HG02571 (cell line): ENCODE results near the gene GIMD1.
"Not testable (repeated sequence)": the region's sequence is repeated elsewhere in the genome, so short reads cannot be mapped to it uniquely, and the experiment has no call there.

Source experiments
- ATAC-seq: cut with Tn5 transposase; IDR thresholded peaks from one replicate; pipeline ENCODE4 v1.9.1; 2021; ENCODE audit warnings: mild to moderate bottlenecking, moderate library complexity; ENCODE audit not compliant: unreplicated experiment

Gene GIMD1

DNA sequence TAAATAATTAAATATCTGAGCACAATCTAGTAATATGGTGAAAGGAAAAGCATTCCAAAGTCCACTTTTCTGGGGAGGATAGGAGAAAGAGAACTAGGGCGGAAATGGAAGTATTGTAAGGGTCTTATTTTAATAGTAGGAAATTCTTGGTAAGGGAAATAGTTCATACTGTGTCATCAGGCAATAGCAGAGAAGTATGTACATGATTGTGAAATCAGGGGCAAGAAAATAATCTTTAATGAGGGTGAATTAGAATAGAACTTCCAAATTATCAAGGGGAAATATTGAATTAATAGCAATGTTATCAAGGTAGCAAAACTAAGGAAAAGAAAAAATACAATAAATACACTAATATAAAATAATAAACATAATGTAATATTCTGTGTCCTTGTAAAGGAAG, 14.8 kb downstream of the GIMD1 start:
- ATAC-seq: no peak

DNA sequence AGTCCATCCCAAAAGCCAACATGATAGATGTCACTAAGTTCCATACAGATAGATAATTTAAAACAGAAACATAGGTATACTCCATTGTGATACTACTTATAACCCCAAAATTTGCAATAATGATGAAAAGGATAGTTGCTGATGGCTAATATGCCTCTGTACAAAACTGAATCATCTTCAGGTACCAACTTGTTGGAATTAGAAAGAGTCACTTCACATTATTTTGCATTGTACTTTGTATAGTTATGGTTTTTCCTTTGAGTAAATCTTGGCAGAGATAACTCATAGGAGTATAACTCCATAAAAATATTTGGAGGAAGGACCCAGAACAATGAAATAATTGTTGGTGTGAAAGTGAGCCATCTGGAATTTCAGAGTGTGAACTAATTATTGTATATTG, 17.6 kb downstream of the GIMD1 start:
- ATAC-seq: no peak

GRCh38 chr4:106347167-106347566, 21.4 kb downstream of the GIMD1 start:
- ATAC-seq: no peak

- no peak for ATAC-seq
These were observed 24.0 kb downstream of the GIMD1 start for GRCh38 chr4:106344647-106344970.

GRCh38 chr4:106343865-106344646, 24.5 kb downstream of the GIMD1 start:
- ATAC-seq: no peak

DNA sequence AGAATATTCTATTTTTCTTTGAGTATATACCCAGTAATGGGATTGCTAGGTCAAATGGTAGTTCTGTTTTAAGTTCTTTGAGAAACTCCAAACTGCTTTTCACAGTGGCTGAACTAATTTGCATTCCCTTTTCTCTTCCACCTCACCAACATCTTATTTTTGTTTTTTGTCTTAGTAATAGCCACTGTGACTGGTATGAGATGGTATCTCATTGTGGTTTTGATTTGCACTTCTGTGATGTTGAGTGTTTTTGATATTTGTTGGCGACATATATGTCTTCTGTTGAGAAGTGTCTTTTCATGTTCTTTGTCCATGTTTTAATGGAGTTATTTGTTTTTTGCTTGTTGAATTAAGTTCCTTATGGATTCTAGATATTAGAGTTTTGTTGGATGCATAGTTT, 27.8 kb downstream of the GIMD1 start:
- no peak for ATAC-seq

GRCh38 chr4:106339431-106339830, 29.1 kb downstream of the GIMD1 start:
- ATAC-seq: no peak

DNA sequence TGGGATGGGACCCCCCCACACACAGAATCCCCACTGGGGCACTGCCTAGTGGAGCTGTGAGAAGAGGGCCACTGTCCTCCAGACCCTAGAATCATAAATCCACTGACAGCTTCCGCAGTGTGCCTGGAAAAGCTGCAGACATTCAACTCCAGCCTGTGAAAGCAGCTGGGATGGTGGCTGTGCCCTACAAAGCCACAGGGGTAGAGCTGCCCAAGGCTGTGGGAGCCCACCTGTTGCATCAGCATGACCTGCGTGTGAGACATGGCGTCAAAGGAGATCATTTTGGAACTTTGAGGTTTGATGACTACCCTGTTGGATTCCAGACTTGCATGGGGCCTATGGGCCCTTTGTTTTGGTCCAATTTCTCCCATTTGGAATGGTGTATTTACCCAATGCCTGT, 29.9 kb downstream of the GIMD1 start:
- ATAC-seq: no peak

DNA sequence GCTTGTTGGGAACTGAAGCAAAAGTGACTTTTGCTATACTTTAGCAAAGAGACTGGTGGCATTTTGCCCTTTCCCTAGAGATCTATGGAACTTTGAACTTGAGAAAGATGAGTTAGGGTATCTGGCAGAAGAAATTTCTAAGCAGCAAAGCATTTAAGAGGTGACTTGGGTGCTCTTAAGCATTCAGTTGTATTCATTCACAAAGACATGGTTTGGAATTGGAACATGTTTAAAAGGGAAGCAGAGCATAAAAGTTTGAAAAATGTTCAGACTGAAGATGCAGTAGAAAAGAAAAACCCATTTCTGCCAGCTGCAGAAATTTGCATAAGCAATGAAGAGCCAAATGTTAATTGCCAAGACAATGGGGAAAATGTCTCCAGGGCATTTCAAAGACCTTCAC, 30.7 kb downstream of the GIMD1 start:
- ATAC-seq: no peak

DNA sequence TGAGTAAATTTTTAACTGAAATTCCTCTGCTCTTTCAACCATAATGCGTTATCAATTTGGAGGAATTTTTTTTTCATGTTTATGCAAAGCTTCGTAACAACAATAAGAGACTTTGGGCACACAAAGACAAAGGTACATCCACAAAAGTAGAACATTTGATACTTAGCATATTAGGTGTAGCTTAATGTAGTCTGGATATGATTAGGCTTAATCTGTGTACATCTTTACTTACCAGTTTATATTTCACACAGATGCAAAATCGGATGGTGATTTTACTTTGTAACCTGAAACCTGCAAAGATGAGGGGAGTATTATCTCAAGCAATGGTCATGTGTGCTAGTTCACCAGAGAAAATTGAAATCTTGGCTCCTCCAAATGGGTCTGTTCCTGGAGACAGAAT, 32.0 kb downstream of the GIMD1 start:
- no peak for ATAC-seq

GRCh38 chr4:106334741-106335470, 33.7 kb downstream of the GIMD1 start:
- no peak for ATAC-seq

DNA sequence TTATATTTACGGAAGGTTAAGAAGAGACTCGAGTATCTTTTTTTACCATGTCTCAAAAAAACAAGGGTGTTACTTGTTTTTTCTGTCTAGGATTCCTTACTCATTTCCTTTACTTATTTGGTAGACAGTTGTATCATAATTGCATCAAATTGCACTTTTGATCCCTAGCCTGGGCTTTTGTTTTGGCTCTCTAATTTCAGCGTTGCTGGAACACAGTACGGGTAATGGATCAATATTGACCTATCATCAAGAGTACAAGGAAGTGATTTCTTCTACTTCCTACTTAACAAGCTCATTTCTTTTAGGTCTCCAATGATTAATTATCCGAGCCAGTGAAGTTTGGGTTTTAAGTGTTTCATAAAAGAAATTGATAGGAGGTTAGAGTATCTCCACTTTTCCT, 35.4 kb downstream of the GIMD1 start:
- no peak for ATAC-seq

DNA sequence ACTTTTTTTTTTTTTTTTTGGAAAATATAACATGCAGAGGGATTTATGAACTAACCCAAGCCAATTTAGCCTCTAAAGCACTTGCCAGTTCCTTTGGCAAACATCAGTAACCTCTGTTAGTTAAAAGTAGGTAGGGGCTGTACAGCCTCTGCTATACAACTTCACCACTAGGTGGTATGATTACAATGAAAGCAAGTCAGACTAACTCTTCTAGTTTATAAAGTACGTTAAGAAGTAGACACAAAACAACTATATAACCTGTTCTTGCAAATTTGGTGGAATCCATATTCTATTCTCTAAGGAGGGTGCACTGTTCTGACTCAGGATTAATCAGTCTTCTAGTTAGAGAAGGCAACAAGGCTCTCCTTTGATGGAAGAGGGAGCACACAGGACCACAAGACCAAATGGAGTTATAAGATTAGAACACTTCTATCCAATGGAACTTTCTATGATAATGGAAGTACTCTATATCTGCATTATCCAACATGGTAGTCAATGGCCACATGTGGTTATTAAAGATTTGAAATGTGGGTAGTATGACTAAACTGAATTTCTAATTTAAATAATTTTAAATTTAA, 39.4 kb downstream of the GIMD1 start:
- peak; percentile 81 for ATAC-seq

- no peak for ATAC-seq
These were observed 42.8 kb downstream of the GIMD1 start for GRCh38 chr4:106325800-106326199.

GRCh38 chr4:106323119-106323518, 45.5 kb downstream of the GIMD1 start:
- ATAC-seq: no peak

DNA sequence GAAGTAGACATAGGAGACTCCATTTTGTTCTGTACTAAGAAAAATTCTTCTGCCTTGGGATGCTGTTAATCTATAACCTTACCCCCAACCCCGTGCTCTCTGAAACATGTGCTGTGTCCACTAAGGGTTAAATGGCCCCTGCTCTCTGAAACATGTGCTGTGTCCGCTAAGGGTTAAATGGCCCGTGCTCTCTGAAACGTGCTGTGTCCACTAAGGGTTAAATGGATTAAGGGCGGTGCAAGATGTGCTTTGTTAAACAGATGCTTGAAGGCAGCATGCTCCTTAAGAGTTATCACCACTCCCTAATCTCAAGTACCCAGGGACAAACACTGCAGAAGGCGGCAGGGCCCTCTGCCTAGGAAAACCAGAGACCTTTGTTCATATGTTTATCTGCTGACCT, 46.8 kb downstream of the GIMD1 start:
- not testable (repeated sequence) for ATAC-seq

- not testable (repeated sequence) for ATAC-seq
These were observed 47.4 kb downstream of the GIMD1 start for GRCh38 chr4:106321168-106321567.

- ATAC-seq: no peak
These were observed 48.3 kb downstream of the GIMD1 start for GRCh38 chr4:106320235-106320634.

- ATAC-seq: no peak
These were observed 50.1 kb downstream of the GIMD1 start for GRCh38 chr4:106318511-106318910.

- no peak for ATAC-seq
These were observed 50.8 kb downstream of the GIMD1 start for GRCh38 chr4:106317815-106318214.

DNA sequence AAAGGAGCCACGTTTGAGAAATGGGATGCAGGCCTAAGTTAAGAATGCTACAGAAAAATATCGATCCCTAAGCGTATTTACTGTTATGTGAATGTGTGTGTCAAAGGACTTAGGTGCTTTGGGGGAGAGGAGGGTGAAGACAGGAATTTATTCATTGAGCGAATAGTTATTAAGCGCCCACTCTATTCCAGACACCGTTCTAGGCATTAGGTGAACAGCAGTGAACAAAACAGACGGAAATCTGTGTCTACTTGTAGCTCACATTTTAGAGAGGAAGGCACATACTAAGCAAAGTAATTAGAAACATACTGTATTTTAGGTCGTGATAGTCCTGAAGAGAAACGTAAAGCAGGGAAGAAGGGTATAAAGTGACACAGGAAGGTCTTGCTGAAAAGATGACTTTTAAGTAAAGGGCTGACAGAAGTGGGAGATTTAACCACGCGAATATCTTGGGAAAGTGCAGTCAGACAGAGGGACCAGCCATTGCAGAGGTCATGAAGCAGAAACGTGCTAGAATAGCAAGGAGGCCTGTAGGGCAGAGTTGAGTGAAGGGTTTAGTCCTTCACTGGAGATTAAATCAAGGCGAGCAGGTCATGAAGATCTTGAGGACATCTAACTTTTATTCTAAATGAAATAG, 51.7 kb downstream of the GIMD1 start:
- peak; percentile 2 for ATAC-seq
